Tibial nerve (tissue), 4 donors: Measurements from ENCODE around the gene PRSS53.

Source experiments
- EP300 ChIP-seq, 2 donors: sonication (generic); formaldehyde crosslinking; IDR thresholded peaks; one replicate each; pipeline ENCODE4 v1.6.1; 2017; ENCODE audit warnings: antibody characterized with exemption in 2 of 2, mild to moderate bottlenecking in 1 of 2
- TF ChIP-seq, protein P1 (sequence below), 5 experiments: fragments of 200-600 bp in 3 of 5; fragments of 450-650 bp in 2 of 5; sonication (generic) in 3 of 5; IDR thresholded peaks; one replicate each; pipeline ENCODE4 v1.5.1; 2016 to 2019; ENCODE audit warnings: antibody characterized with exemption in 5 of 5, mild to moderate bottlenecking in 3 of 5, moderate library complexity in 2 of 5

DNA sequence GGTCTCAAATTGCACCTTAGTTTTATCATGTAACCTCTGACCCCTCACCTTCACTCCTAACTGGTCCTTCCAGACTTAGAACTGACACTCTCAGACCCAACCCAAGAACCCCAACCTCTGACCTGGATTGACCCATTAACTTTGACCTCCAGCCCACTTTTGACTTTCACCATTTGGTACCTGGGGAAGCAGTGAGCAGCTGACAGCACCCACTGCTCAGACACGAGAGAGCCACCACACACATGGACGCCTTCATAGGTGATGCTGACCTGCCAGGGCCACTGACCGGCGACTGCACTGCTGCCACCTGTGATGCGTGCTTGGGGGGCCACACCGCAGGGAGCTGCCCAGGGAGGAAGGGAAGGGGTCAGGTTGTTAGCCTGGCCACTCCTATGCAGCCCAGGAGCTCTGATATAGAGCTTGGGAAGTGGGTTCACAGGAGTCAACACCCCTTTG, 44.3 kb upstream of the PRSS53 start:
- no peak for TF ChIP-seq EP300 (IDR thresholded peaks at IDR 0.05)
- TF ChIP-seq, protein P1, sequence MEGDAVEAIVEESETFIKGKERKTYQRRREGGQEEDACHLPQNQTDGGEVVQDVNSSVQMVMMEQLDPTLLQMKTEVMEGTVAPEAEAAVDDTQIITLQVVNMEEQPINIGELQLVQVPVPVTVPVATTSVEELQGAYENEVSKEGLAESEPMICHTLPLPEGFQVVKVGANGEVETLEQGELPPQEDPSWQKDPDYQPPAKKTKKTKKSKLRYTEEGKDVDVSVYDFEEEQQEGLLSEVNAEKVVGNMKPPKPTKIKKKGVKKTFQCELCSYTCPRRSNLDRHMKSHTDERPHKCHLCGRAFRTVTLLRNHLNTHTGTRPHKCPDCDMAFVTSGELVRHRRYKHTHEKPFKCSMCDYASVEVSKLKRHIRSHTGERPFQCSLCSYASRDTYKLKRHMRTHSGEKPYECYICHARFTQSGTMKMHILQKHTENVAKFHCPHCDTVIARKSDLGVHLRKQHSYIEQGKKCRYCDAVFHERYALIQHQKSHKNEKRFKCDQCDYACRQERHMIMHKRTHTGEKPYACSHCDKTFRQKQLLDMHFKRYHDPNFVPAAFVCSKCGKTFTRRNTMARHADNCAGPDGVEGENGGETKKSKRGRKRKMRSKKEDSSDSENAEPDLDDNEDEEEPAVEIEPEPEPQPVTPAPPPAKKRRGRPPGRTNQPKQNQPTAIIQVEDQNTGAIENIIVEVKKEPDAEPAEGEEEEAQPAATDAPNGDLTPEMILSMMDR (IDR thresholded peaks at IDR 0.05), result no peak
